Fibroblast of lung (primary cell): ENCODE data around the gene ITPR2. TPM values are rescaled to one million over a fixed set of nuclear protein-coding genes. Genes with fewer than 3 reads are reported as not detected.

Source experiments
- DNase-seq, 2 donors: peaks; one replicate each; pipeline versions ENCODE4 v3.0.0 to v3.0.0-alpha.2; 2010; ENCODE audit warnings: low read depth in 2 of 2
- H2AFZ ChIP-seq: 2 replicates; pipeline ENCODE4 v1.5.1; 2012; ENCODE audit warnings: low read length, control low read depth, inconsistent platforms
- H3K27ac ChIP-seq: 2 replicates; pipeline ENCODE4 v1.5.1; 2011; ENCODE audit warnings: low read length, control low read depth; ENCODE audit not compliant: insufficient read depth
- H3K27me3 ChIP-seq: 2 replicates; pipeline ENCODE4 v1.5.1; 2011; ENCODE audit warnings: mild to moderate bottlenecking, low read length; ENCODE audit not compliant: control insufficient read depth, insufficient read depth
- H3K36me3 ChIP-seq: 2 replicates; pipeline ENCODE4 v1.5.1; 2011; ENCODE audit warnings: low read length; ENCODE audit not compliant: control insufficient read depth, insufficient read depth
- H3K4me1 ChIP-seq: 2 replicates; pipeline ENCODE4 v1.5.1; 2011; ENCODE audit warnings: low read length; ENCODE audit not compliant: control insufficient read depth, insufficient read depth; ENCODE audit errors: extremely low read depth
- H3K4me2 ChIP-seq: 2 replicates; pipeline ENCODE4 v1.5.1; 2011; ENCODE audit warnings: low read length, control low read depth; ENCODE audit not compliant: insufficient read depth; ENCODE audit errors: extremely low read depth
- H3K4me3 ChIP-seq, 4 experiments: fragments of 200-600 bp in 1 of 4; sonication (generic) in 1 of 4; replicated peaks in 1 of 4; 2 replicates each; pipeline ENCODE4 v1.5.1; 2011 to 2016; ENCODE audit warnings: low read length in 4 of 4, low read depth in 3 of 4, mild to moderate bottlenecking in 3 of 4, control low read depth in 2 of 4, inconsistent platforms in 1 of 4, mixed read lengths in 1 of 4; ENCODE audit not compliant: insufficient read depth in 1 of 4; ENCODE audit errors: control extremely low read depth in 1 of 4
- H3K79me2 ChIP-seq: 2 replicates; pipeline ENCODE4 v1.5.1; 2012; ENCODE audit warnings: mild to moderate bottlenecking, low read length, inconsistent platforms; ENCODE audit not compliant: control insufficient read depth, insufficient read depth
- H3K9ac ChIP-seq: 2 replicates; pipeline ENCODE4 v1.5.1; 2011; ENCODE audit warnings: mild to moderate bottlenecking, low read length, control low read depth; ENCODE audit not compliant: insufficient read depth
- H3K9me3 ChIP-seq: 2 replicates; pipeline ENCODE4 v1.5.1; 2012; ENCODE audit warnings: low read depth, low read length; ENCODE audit not compliant: control insufficient read depth, insufficient read depth
- H4K20me1 ChIP-seq: 2 replicates; pipeline ENCODE4 v1.5.1; 2011; ENCODE audit warnings: low read length; ENCODE audit not compliant: control insufficient read depth, insufficient read depth; ENCODE audit errors: extremely low read depth
- CTCF ChIP-seq, 2 donors: IDR thresholded peaks in 1 of 2; conservative IDR thresholded peaks in 1 of 2; 1 replicate in 1 of 2; 2 replicates in 1 of 2; pipeline ENCODE4 v1.5.1; 2011 to 2012; ENCODE audit warnings: low read length in 2 of 2, control low read depth in 1 of 2, inconsistent platforms in 1 of 2, low read depth in 1 of 2, mild to moderate bottlenecking in 1 of 2
- EZH2 ChIP-seq: IDR thresholded peaks from 2 replicates; pipeline ENCODE4 v1.5.1; 2012; ENCODE audit warnings: low read length, control low read depth, mild to moderate bottlenecking; ENCODE audit errors: missing control alignments
- polyA plus RNA-seq, 2 donors: library from polyadenylated mRNA; depleted of rRNA in 1 of 2; stranded (reverse) in 1 of 2; unstranded in 1 of 2; fragments of >200 nt; gene quantifications; 2 replicates each; pipeline ENCODE4 v1.2.1, GENCODE V29; 2011 to 2012; ENCODE audit warnings: missing spikeins in 1 of 2
- total RNA-seq: library from RNA; depleted of rRNA; stranded (reverse); fragments of >200 nt; gene quantifications from 2 replicates; pipeline ENCODE4 v1.2.1, GENCODE V29; 2014

Gene ITPR2
- total and polyA plus RNA-seq, 2 donors (not counting 1 experiment from before 2014, with no cell fraction given) = 5.1 to 24.6 TPM

DNA sequence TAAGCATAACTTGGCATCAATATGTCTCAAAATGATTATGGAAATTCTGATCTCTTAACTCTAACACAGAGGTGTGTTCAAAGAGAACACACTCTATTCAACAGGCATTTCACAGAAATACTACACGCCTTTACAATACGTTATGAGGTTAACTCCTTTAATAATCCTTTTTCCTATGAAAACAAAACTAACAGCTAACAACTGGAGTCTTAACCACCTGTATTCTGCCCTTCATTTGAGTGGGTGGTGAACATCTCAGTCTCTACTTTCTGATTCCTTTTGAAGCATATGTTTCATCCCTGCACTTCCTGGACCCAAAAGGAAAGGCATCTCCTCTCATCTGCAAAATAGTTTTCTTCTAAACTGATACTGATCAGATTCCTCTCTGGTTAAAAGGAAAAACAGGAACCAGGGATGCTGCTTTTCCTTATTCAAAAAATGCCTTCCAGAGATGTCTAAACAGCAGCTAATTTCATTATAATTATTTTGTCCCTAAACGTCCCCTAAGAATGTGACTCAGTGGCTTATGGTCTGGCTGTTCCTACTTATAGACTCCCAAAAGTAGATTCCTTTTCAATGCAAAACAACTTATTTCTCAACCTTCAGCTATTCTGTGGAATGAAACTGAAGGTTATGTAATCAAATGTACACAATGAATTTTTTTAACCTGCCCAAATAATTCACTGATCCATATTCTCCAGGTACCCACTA lies 24.1 kb downstream of the ITPR2 start:
- no peaks in the 10 kb centered on the region for H3K9me3 ChIP-seq
- no peak overlapping the region for H3K27ac ChIP-seq
- H2AFZ ChIP-seq = no peak overlapping the region
- no peaks in the 10 kb centered on the region for H4K20me1 ChIP-seq
- no peak overlapping the region for H3K4me3 ChIP-seq
- no peak overlapping the region for H3K4me2 ChIP-seq
- H3K4me1 ChIP-seq = no peaks in the 10 kb centered on the region
- H3K27me3 ChIP-seq = no peaks in the 10 kb centered on the region
- H3K9ac ChIP-seq = no peak overlapping the region
- no peaks in the 10 kb centered on the region for H3K36me3 ChIP-seq
- DNase-seq = no peak
- TF ChIP-seq EZH2 (no peak), CTCF (conservative IDR thresholded peaks at IDR 0.05 in 1 of 2, IDR thresholded peaks at IDR 0.05 in 1 of 2; ENCODE audit: low read depth in 1 of 2, low read length in 2 of 2) (no peak)
- no peaks in the 10 kb centered on the region for H3K79me2 ChIP-seq

DNA sequence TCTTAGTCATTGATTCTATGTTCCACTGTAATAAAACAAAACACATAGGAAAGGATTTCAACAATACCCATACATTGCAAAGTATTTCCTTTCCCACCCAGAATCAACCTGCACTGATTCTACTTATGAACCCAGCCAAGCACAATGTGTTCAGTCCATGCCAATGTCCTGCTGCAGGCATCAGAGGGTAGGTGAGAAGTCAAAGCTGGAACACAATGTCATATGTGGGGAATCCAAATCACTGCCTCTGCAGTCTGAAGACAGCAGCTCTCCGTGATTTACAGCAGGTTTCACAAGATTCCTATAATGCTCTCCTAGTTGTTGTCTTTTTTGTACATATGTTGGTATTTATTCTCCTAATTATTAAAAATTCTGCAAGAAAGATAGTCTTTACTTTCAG lies 25.7 kb downstream of the ITPR2 start:
- TF ChIP-seq CTCF (conservative IDR thresholded peaks at IDR 0.05 in 1 of 2, IDR thresholded peaks at IDR 0.05 in 1 of 2; ENCODE audit: low read depth in 1 of 2, low read length in 2 of 2) (no peak), EZH2 (no peak)
- no peak overlapping the region for H3K4me2 ChIP-seq
- no peak for DNase-seq
- H4K20me1 ChIP-seq = no peaks in the 10 kb centered on the region
- H3K4me1 ChIP-seq = no peaks in the 10 kb centered on the region
- no peaks in the 10 kb centered on the region for H3K27me3 ChIP-seq
- no peak overlapping the region for H3K27ac ChIP-seq
- no peak overlapping the region for H3K4me3 ChIP-seq
- H2AFZ ChIP-seq = no peak overlapping the region
- H3K79me2 ChIP-seq = no peaks in the 10 kb centered on the region
- no peaks in the 10 kb centered on the region for H3K9me3 ChIP-seq
- no peaks in the 10 kb centered on the region for H3K36me3 ChIP-seq
- no peak overlapping the region for H3K9ac ChIP-seq

DNA sequence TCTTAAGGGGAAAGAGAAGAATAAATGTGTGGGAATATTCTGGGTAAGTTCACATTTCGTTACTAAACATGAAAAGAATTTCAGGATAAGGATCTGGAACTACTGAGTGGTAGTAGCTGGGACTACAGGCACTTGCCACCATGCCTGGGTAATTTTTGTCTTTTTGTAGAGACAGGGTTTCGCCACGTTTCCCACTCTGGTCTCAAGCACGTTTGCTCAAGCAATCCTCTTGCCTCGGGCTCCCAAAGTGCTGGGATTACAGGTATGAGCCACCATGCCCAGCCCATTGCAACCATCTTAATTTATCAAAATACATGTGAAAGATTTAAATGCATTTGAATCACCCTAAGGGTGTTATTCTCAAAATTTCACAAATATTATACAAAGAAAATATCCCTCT lies 26.4 kb downstream of the ITPR2 start:
- DNase-seq = no peak
- Histone ChIP-seq H3K4me2 (no peak overlapping the region), H3K27ac (no peak overlapping the region), H3K9ac (no peak overlapping the region), H3K36me3 (no peaks in the 10 kb centered on the region), H3K27me3 (no peaks in the 10 kb centered on the region), H4K20me1 (no peaks in the 10 kb centered on the region), H3K79me2 (no peaks in the 10 kb centered on the region), H3K9me3 (no peaks in the 10 kb centered on the region), H3K4me1 (no peaks in the 10 kb centered on the region), H3K4me3 (no peak overlapping the region), H2AFZ (no peak overlapping the region)
- TF ChIP-seq CTCF (conservative IDR thresholded peaks at IDR 0.05 in 1 of 2, IDR thresholded peaks at IDR 0.05 in 1 of 2; ENCODE audit: low read depth in 1 of 2, low read length in 2 of 2) (no peak), EZH2 (no peak)
